OCI-LY3 (cell line): ENCODE measurements around the gene TOPORS.

Experiments used
- H2AFZ ChIP-seq: fragments of 200-600, 300-600 bp; shearing (Covaris generic); 2 replicates; pipeline ENCODE4 v1.6.0; 2014; ENCODE audit warnings: antibody characterized with exemption, low read depth, low read length
- H3K27ac ChIP-seq: fragments of 200-600, 300-600 bp; sonication (generic); 2 replicates; pipeline ENCODE4 v1.5.1; 2014; ENCODE audit warnings: mild to moderate bottlenecking, low read length, moderate library complexity, mixed read lengths
- H3K27me3 ChIP-seq: fragments of 200-600, 300-600 bp; sonication (generic); 2 replicates; pipeline ENCODE4 v1.6.1; 2014; ENCODE audit warnings: low read depth, low read length, mixed read lengths
- H3K36me3 ChIP-seq: fragments of 200-600, 300-600 bp; sonication (generic); replicated peaks from 2 replicates; pipeline ENCODE3; 2014; ENCODE audit warnings: low read depth, low read length, mixed read lengths
- H3K4me1 ChIP-seq: fragments of 300-600, 200-600 bp; sonication (generic); 2 replicates; pipeline ENCODE4 v1.6.1; 2014; ENCODE audit warnings: low read length, mixed read lengths
- H3K4me2 ChIP-seq: fragments of 200-600, 300-600 bp; sonication (generic); 2 replicates; pipeline ENCODE4 v1.6.1; 2014; ENCODE audit warnings: low read length, mixed read lengths
- H3K4me3 ChIP-seq: fragments of 300-600, 200-600 bp; sonication (generic); 2 replicates; pipeline ENCODE4 v1.5.1; 2014; ENCODE audit warnings: antibody characterized with exemption, mild to moderate bottlenecking, low read length, moderate library complexity
- H3K79me2 ChIP-seq: fragments of 300-600, 200-600 bp; shearing (Covaris generic); 2 replicates; pipeline ENCODE4 v1.6.1; 2014; ENCODE audit warnings: mild to moderate bottlenecking, low read length, mixed read lengths
- H3K9ac ChIP-seq: fragments of 300-600, 200-600 bp; shearing (Covaris generic); 2 replicates; pipeline ENCODE4 v1.6.0; 2014; ENCODE audit warnings: mild to moderate bottlenecking, low read length, moderate library complexity
- H3K9me3 ChIP-seq: fragments of 200-600, 300-600 bp; shearing (Covaris generic); 2 replicates; pipeline ENCODE4 v1.6.1; 2014; ENCODE audit warnings: low read length, mixed read lengths; ENCODE audit not compliant: insufficient read depth
- H4K20me1 ChIP-seq: fragments of 200-600, 300-600 bp; sonication (generic); 2 replicates; pipeline ENCODE4 v1.6.1; 2016; ENCODE audit warnings: low read length, mixed read lengths; ENCODE audit not compliant: insufficient read depth
- CTCF ChIP-seq: fragments of 200-600, 300-600 bp; sonication (generic); IDR thresholded peaks from 2 replicates; pipeline ENCODE4 v1.5.1; 2014; ENCODE audit warnings: antibody characterized with exemption, low read length, low read depth
- EZH2phosphoT487 ChIP-seq: fragments of 200-600 bp; shearing (Covaris generic); IDR thresholded peaks from 2 replicates; pipeline ENCODE4 v1.6.1; 2018; ENCODE audit warnings: antibody characterized with exemption, mixed run types, low read depth

TOPORS gene

DNA sequence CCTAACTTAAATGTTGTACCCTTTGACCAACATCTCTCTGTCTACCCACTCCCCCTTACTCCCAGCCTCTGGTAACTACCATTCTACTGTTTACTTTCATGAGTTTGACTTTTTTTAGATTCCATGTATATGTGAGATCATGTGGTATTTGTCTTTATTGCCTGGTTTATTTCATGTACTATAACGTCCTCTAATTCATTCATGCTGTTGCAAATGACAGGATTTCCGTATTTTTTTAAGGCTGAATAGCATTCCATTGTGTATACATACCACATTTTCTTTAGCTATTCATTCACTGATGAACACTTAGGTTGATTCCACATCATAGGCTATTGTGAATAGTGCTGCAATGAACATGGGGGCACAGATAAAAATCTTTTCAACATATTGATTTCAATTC is 32.4 kb upstream of the TOPORS start:
- Histone ChIP-seq H4K20me1 (no peaks in the 10 kb centered on the region), H2AFZ (no peak overlapping the region), H3K4me3 (no peak overlapping the region), H3K9ac (no peak overlapping the region), H3K27me3 (no peaks in the 10 kb centered on the region), H3K4me1 (peaks cover 13% of the 10 kb centered on the region), H3K79me2 (no peaks in the 10 kb centered on the region), H3K36me3 (no peaks in the 10 kb centered on the region), H3K9me3 (no peaks in the 10 kb centered on the region), H3K27ac (no peak overlapping the region), H3K4me2 (no peak overlapping the region)
- TF ChIP-seq CTCF (no peak), EZH2phosphoT487 (no peak)

- no peaks in the 10 kb centered on the region for H3K9me3 ChIP-seq
- H3K4me1 ChIP-seq: peaks cover 14% of the 10 kb centered on the region
- no peaks in the 10 kb centered on the region for H3K79me2 ChIP-seq
- H3K9ac ChIP-seq: no peak overlapping the region
- H2AFZ ChIP-seq: peak overlapping the region; percentile 31; the same call in 1 of the 2 replicates
- H3K4me2 ChIP-seq: peak overlapping the region; percentile 21
- H3K27me3 ChIP-seq: no peaks in the 10 kb centered on the region
- no peak overlapping the region for H3K27ac ChIP-seq
- TF ChIP-seq CTCF (peak; percentile 87), EZH2phosphoT487 (no peak)
- H3K4me3 ChIP-seq: no peak overlapping the region
- no peaks in the 10 kb centered on the region for H3K36me3 ChIP-seq
- no peaks in the 10 kb centered on the region for H4K20me1 ChIP-seq
Measured at GRCh38 chr9:32581512-32582143, 29.2 kb upstream of the TOPORS start.

DNA sequence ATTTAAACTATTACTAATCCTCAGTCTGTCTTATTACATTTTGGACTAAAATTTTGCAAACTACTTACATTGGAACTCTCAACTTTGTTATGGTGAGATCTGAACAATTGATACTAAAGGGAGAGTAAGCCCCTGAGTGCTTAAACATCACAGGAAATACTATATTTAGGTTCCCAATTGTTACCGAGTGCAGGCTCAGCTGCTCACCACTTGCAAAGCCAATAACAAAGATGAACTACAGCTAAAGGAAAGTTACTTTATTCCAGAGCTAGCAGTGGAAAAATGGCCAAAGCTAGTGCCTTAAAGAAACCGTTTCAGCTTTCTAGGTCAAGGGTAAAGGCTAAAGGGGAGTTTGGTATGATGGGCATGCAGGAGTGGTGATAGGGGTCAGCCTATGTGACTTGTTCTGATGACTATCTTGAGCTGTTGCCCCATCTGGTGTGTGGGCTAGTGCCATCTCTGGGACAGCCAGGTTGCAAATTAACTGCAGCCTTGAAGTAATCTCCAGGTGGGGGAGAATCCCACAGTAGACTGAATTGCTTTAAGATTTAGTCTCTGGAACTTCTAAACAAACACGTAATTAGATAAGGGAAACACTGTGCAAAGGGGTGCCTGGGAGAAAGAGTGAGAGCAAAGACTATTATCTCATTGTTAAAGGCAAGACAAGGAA is 28.4 kb upstream of the TOPORS start:
- Histone ChIP-seq H3K4me3 (no peak overlapping the region), H3K27ac (no peak overlapping the region), H3K4me2 (peak overlapping the region; percentile 21), H3K27me3 (no peaks in the 10 kb centered on the region), H3K9me3 (no peaks in the 10 kb centered on the region), H3K4me1 (peaks cover 14% of the 10 kb centered on the region), H3K9ac (no peak overlapping the region), H4K20me1 (no peaks in the 10 kb centered on the region), H3K36me3 (no peaks in the 10 kb centered on the region), H2AFZ (peak overlapping the region; percentile 31; the same call in 1 of the 2 replicates), H3K79me2 (no peaks in the 10 kb centered on the region)
- TF ChIP-seq EZH2phosphoT487 (no peak), CTCF (no peak)

- Histone ChIP-seq H3K4me1 (peaks cover 14% of the 10 kb centered on the region), H3K27me3 (no peaks in the 10 kb centered on the region), H3K4me2 (peak overlapping the region; percentile 55), H3K27ac (no peak overlapping the region), H3K9me3 (no peaks in the 10 kb centered on the region), H2AFZ (peak overlapping the region; percentile 51), H3K36me3 (no peaks in the 10 kb centered on the region), H4K20me1 (no peaks in the 10 kb centered on the region), H3K9ac (no peak overlapping the region), H3K79me2 (no peaks in the 10 kb centered on the region), H3K4me3 (peak overlapping the region; percentile 46)
- TF ChIP-seq EZH2phosphoT487: no peak
- peak; percentile 96 for TF ChIP-seq CTCF
Measured at GRCh38 chr9:32579706-32580331, 27.4 kb upstream of the TOPORS start.
